Amniotic stem cell (primary cell): Measurements from ENCODE around the gene NFATC1.
"Not testable (repeated sequence)": the region's sequence is repeated elsewhere in the genome, so short reads cannot be mapped to it uniquely, and the experiment has no call there.

ENCODE experiments used
- DNase-seq: peaks from one replicate; lab custom pipeline; 2025; lab: John Stamatoyannopoulos, UW

Gene NFATC1

GRCh38 chr18:79489051-79489898, 93.5 kb downstream of the NFATC1 start:
- DNase-seq, result no peak

GRCh38 chr18:79489899-79490625, 94.3 kb downstream of the NFATC1 start:
- no peak for DNase-seq

- DNase-seq, result no peak
These were observed 94.9 kb downstream of the NFATC1 start for GRCh38 chr18:79490626-79491041.

GRCh38 chr18:79491081-79491551, 95.4 kb downstream of the NFATC1 start:
- DNase-seq, result no peak

GRCh38 chr18:79493211-79493800, 97.6 kb downstream of the NFATC1 start:
- no peak for DNase-seq

- DNase-seq, result no peak
These were observed 98.1 kb downstream of the NFATC1 start for GRCh38 chr18:79493801-79494211.

- DNase-seq, result no peak
These were observed 99.2 kb downstream of the NFATC1 start for GRCh38 chr18:79494936-79495335.

GRCh38 chr18:79495591-79496071, 99.9 kb downstream of the NFATC1 start:
- no peak for DNase-seq

GRCh38 chr18:79496237-79496977, 100.7 kb downstream of the NFATC1 start:
- DNase-seq, result no peak

GRCh38 chr18:79496978-79497637, 101.4 kb downstream of the NFATC1 start:
- DNase-seq, result no peak

GRCh38 chr18:79497638-79498081, 101.9 kb downstream of the NFATC1 start:
- no peak for DNase-seq

- DNase-seq, result no peak
These were observed 102.9 kb downstream of the NFATC1 start for GRCh38 chr18:79498662-79499061.

- no peak for DNase-seq
These were observed 105.3 kb downstream of the NFATC1 start for GRCh38 chr18:79501006-79501405.

GRCh38 chr18:79502782-79503181, 107.1 kb downstream of the NFATC1 start:
- no peak for DNase-seq

- no peak for DNase-seq
These were observed 107.7 kb downstream of the NFATC1 start for GRCh38 chr18:79503406-79503805.

GRCh38 chr18:79504034-79504433, 108.3 kb downstream of the NFATC1 start:
- no peak for DNase-seq

GRCh38 chr18:79504495-79504894, 108.8 kb downstream of the NFATC1 start:
- DNase-seq, result not testable (repeated sequence)

GRCh38 chr18:79505465-79505864, 109.7 kb downstream of the NFATC1 start:
- DNase-seq, result not testable (repeated sequence)

- DNase-seq, result no peak
These were observed 110.7 kb downstream of the NFATC1 start for GRCh38 chr18:79506191-79507075.

- DNase-seq, result no peak
These were observed 111.4 kb downstream of the NFATC1 start for GRCh38 chr18:79507076-79507545.
